Effector CD4-positive, alpha-beta T cell (primary cell): ENCODE data around the gene TRANK1.

Experiments
- DNase-seq: peaks from one replicate; pipeline ENCODE4 v3.0.0-alpha.2; 2020

TRANK1 gene

DNA sequence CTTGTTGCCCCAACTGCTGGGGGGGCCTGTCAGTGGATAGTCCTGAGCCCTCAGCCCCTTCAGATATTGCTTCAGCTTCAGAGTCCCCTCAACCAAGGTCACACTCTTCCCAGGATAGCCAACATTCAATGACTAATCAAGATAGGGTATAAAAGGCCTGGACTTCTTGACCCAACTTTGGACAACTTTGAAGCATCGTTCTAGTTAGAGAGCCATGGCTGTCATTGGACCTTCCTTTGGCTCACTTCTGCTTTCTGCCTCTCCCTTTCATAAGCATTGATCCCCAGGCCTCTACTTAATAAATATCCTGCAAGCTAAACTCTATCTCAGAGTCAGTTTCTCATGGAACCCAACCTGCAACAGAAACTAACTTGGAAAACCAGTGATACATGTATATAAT lies 149.2 kb downstream of the TRANK1 start:
- DNase-seq = no peak

DNA sequence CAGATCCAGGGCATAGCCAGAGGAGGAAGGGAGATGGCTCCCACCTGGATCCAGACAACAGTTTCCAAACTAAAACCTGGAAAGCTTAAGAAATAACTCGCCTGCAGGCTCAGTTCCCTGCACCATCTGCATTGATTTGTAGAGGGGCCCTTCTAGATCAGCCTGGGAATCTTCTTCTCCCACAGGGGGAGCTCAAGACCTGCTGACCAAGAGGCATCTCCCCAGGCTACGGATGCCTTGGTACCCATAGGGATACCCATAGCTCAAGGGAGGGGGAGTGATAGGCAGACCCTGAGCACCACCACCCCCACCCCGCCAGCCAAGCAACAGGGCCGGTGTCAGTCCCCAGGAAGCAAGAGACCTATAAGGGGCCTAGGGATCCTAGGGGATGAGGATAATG lies 152.5 kb downstream of the TRANK1 start:
- no peak for DNase-seq

DNA sequence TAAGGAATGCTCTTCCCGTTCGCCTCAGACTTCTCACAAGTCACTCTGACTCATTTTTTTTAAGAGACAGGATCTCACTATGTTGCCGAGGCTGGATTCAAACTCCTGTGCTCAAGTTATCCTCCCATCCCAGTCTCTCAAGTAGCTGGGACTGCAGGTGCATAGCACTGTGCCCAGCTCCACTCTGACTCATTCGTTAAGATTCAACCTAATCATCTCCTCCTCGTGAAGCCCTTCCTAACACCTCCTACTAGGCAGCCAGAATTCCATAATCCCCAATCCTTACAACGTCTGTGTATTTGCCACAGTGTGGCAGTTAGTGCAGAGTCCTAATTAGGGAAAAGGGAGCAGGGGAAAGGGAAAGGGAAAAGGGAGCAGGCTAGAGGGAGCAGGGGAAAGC lies 154.1 kb downstream of the TRANK1 start:
- no peak for DNase-seq

DNA sequence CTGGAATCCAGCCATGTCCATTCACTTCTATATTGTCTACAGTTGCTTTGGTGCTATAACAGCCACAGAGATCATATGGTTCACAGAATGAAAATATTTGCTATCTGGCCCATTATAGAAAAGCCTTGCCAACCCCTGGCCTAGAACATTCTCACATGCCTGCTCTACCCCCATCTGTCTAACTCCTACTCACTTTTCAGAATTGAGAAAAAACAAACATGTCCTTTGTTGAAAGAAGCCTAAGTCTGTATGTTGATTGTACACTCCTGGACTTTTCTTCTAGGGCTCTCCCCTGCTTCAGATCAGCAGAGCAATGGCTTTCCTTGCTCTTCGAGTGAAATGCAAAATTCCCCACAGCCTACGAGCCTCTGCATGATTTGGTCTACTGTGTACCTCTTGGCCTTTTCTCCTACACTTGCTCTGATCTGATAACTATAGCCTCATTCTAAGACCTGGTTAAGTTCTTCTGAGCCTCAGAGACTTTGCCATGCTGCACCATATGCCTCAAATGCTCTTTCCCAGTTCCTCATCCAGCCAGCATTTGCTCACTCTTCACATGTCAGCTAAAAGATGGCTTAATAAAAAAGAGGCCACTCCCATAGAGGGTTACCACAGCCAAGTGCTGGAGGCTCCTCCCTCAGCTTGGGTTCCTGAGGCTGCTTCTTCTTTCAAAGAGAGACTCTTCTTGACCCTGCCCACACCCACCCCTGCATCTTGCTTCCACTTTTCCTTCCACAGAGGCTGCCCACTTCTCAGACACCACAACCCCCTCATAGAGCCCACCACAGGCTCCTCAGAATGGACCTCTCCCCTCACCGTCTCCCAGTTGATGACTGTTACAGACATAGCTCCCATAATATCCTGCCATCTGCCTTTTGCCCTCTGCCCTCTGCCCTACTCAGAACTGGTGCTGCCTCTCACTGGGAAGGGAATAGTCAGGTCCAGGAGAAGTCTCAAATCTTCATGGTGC lies 157.6 kb downstream of the TRANK1 start:
- no peak for DNase-seq

DNA sequence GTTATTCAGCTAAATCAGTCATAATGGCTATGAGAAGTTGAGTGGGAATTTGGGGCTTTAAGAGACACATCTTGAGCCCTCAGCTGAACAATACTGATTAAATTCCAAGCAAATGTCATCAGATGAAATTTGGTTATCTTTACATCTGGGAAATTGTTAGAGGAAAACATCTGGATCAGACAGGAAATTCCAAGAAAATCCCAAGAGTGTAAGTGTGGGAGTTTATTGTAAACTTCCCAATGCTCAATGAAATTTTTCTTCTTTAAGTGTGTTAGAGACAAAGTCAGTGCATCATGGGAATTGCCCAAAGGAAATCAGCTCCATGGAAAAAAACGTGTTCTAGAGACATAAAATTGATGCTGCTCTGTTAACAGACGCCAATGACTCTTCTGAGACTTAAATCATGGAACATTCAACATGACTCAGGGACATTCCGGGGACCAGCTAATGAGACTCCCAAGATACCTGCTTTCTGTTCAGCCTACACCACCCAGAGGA lies 160.7 kb downstream of the TRANK1 start:
- no peak for DNase-seq

DNA sequence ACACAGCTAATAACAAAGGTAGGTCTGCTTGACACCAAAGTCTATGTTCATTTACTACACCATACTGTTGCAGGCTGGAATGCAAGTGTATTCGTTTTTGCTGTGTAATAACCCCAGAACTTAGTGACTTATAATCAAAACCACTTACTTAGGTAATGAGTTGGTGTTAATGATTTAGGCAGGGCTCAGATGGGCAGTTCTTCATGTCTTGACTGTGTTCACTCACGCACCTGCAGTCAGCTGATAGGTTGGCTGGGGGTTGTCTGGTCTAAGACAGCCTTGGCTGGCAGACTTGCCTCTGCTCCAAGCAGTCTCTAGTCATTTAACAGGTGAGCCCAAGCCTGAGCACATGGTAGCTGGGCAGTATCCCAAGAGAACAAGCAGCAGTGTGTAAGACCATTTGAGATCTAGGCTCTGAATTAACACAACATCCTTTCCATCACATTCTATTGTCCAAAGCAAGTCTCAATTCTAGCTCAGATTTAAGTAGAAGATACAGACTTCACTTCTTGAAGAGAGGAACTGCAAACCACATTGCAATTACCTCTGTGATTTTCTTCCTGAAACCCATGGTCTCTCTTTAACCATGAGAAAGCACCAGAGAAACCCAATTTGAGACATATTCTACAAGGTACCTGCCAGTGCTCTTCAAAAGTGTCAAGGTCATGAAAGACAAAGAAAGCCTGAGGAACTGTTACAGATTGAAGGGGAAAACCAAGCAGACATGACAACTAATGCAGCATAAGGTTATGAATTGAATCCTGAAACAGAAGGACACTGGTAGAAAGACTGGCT lies 167.2 kb downstream of the TRANK1 start:
- DNase-seq = no peak
